ENCODE measurements around the gene PPIA. TPM values are rescaled to one million over a fixed set of nuclear protein-coding genes. Genes with fewer than 3 reads are reported as not detected.

Gene PPIA
- total RNA-seq, 4 donors from 2014 or later: 631 to 1,290 (median 820) TPM

DNA sequence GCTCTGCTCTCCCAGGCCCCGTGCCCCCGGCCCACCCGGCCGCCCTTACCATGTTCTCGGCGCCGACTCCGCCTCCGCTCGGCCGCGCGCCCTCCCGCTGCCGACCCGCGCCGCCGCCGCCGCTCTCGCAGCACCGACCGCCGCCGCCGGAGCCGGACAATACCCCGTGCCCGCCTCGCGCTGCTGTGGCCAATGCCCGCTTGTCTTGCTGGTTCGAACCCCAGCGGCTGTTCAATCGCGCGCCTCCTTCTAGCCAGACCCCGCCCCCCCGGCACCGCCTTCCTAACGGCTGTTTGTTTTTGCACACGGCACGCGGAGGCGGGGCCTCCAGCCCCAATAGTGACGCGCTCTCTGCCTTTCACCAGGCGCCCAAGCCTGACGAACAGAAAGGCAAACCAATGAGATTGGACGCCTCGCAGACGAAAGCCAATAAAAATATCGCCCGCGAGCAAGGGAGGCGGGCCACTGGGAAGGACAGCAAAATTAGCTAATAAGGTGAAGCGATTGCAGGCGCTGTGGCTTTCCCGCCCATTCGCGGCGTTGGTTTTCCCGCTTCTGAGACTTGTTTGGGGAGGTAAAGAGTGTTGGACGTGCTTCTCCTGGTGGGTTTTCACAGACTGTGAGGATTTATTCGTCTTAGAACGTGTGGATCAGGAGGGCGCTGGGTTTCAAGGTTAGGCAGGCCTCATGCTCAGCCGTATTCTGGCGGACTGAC, 51.6 kb downstream of the PPIA start, which contains the start of gene H2AZ2:
Gene H2AZ2, minus strand, starts transcription at position 168 of the 715 bp plus-strand sequence. Its CDS starts 116 bp downstream, at position 52.
- Histone ChIP-seq H3K4me1 (peaks cover 7 to 37% (median 22%) of the 10 kb centered on the region in 4 donors), H3K27me3 (no peaks in the 10 kb centered on the region), H3K36me3 (no peaks in the 10 kb centered on the region), H3K4me3 (peak within 1 kb of the TSS; percentile 80 to 86 (median 82)), H3K9me3 (no peaks in the 10 kb centered on the region), H3K27ac (peak within 1 kb of the TSS; percentile 95 to 99 (median 98))
- peak; percentile 100 for DNase-seq
- TF ChIP-seq POLR2A (IDR thresholded peaks at IDR 0.05): peak; percentile 79
- TF ChIP-seq EP300 (IDR thresholded peaks at IDR 0.05; ENCODE audit: low read depth): no peak
- TF ChIP-seq CTCF (IDR thresholded peaks at IDR 0.05): no peak
- TF ChIP-seq POLR2AphosphoS5 (IDR thresholded peaks at IDR 0.05): peak; percentile 72 to 84 (median 83)
- in situ Hi-C loops (cut with MboI; ENCODE audit: low pct_ligation_motif_present in 1 of 4, low pct_unique_long_range_greater_than_20kb in 1 of 4, low sequenced_read_pairs in 3 of 4): loop anchor here (10.0 to 25.0 kb wide), 4 partner anchors 53 to 263 kb away; partner anchors contain the start of genes TMED4 (in 3 of the 4) and PPIA (in 1 of the 4)
- intact Hi-C loops (cut with DNase I; ENCODE audit: low total_unique reads): loop anchor here (2.0 to 5.0 kb wide), 2 partner anchors 37 to 266 kb away; partner anchors contain the start of genes PURB and TMED4
- WGBS, 2 donors (ENCODE audit: low coverage in 1 of 2): 0% methylated on average over 55 of the region's 70 CpGs; no CpG with 5 or more reads in 1 of the 2 donors

- in situ Hi-C loops (cut with MboI; ENCODE audit: low pct_ligation_motif_present in 1 of 4, low pct_unique_long_range_greater_than_20kb in 1 of 4, low sequenced_read_pairs in 3 of 4): loop anchor here (10.0 to 25.0 kb wide), 4 partner anchors 55 to 265 kb away; partner anchors contain the start of genes TMED4 (in 3 of the 4) and PPIA (in 1 of the 4)
- Histone ChIP-seq H3K36me3 (no peaks in the 10 kb centered on the region), H3K27me3 (no peaks in the 10 kb centered on the region), H3K27ac (peak overlapping the region in 3 of 4 donors; percentile 95 to 99 (median 97)), H3K9me3 (no peaks in the 10 kb centered on the region), H3K4me3 (peak overlapping the region in 1 of 4 donors; percentile 82), H3K4me1 (peaks cover 7 to 28% (median 22%) of the 10 kb centered on the region in 4 donors)
- DNase-seq: no peak
- 54 to 72% methylated on average over 4 to 10 of the region's 10 CpGs for WGBS, 2 donors (ENCODE audit: low coverage in 1 of 2)
- intact Hi-C loops (cut with DNase I; ENCODE audit: low total_unique reads): loop anchor here (2.0 to 5.0 kb wide), 2 partner anchors 35 to 267 kb away; partner anchors contain the start of genes PURB and TMED4
- no peak for TF ChIP-seq POLR2AphosphoS5 (IDR thresholded peaks at IDR 0.05)
These were observed 52.9 kb downstream of the PPIA start for GRCh38 chr7:44849259-44849884.

DNA sequence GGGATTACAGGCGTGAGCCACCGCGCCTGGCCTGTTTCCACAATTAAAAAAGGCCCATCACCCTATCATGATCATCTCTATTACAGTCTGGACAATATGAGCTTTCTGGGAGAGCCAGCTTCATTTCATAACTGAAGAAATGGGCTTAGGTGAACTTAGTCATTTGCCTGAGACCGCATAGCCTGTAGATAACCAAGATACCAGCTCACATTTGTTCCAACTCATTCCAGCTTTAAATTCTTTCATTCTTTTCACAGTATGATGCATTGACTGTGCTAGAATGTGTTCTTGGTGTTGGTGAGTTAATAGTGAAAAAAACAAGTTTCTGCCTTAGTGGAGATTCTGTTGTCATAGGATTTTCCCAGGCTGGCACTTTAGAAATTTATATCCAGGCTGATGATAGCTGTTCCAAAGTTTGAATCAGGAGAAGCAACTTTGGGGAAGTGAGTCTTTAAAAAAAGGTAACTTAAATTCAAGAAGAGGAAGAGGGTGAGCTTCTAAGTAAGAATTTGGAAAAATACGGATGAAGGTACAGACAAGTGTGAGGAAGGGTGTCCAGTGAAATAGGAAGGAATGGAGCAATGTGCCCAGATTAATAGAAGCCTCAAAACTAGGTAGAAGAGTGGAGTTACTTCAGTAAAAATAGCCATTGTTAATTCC, 53.5 kb downstream of the PPIA start:
- intact Hi-C loops (cut with DNase I; ENCODE audit: low total_unique reads): loop anchor here (2.0 to 5.0 kb wide), 2 partner anchors 35 to 268 kb away; partner anchors contain the start of genes PURB and TMED4
- no peak for TF ChIP-seq POLR2AphosphoS5 (IDR thresholded peaks at IDR 0.05)
- no peak for TF ChIP-seq CTCF (IDR thresholded peaks at IDR 0.05)
- TF ChIP-seq POLR2A (IDR thresholded peaks at IDR 0.05): no peak
- TF ChIP-seq EP300 (IDR thresholded peaks at IDR 0.05; ENCODE audit: low read depth): no peak
- in situ Hi-C loops (cut with MboI; ENCODE audit: low pct_ligation_motif_present in 1 of 4, low pct_unique_long_range_greater_than_20kb in 1 of 4, low sequenced_read_pairs in 3 of 4): loop anchor here (10.0 to 25.0 kb wide), 7 partner anchors 55 to 287 kb away; partner anchors contain the start of genes TMED4 (in 3 of the 4) and PPIA (in 1 of the 4)
- Histone ChIP-seq H3K4me3 (no peak overlapping the region), H3K4me1 (peaks cover 7 to 22% (median 16%) of the 10 kb centered on the region in 4 donors), H3K9me3 (no peaks in the 10 kb centered on the region), H3K36me3 (no peaks in the 10 kb centered on the region), H3K27ac (no peak overlapping the region), H3K27me3 (no peaks in the 10 kb centered on the region)
- DNase-seq: no peak
- 80 to 93% methylated on average over 2 to 5 of the region's 5 CpGs for WGBS, 2 donors (ENCODE audit: low coverage in 1 of 2)

- H3K27ac ChIP-seq: no peak overlapping the region
- intact Hi-C loops (cut with DNase I; ENCODE audit: low total_unique reads): no loop called here
- DNase-seq: no peak
- in situ Hi-C loops (cut with MboI; ENCODE audit: low pct_ligation_motif_present in 1 of 4, low pct_unique_long_range_greater_than_20kb in 1 of 4, low sequenced_read_pairs in 3 of 4): loop anchor here in 3 of 4 donors (10.0 to 25.0 kb wide), 3 partner anchors 72 to 285 kb away; no protein-coding TSS in a partner anchor
- no peak for TF ChIP-seq POLR2A (IDR thresholded peaks at IDR 0.05)
- no peak for TF ChIP-seq CTCF (IDR thresholded peaks at IDR 0.05)
- no peak for TF ChIP-seq POLR2AphosphoS5 (IDR thresholded peaks at IDR 0.05)
- no peak for TF ChIP-seq EP300 (IDR thresholded peaks at IDR 0.05; ENCODE audit: low read depth)
- H3K4me3 ChIP-seq: no peak overlapping the region
- H3K36me3 ChIP-seq: no peaks in the 10 kb centered on the region
- 87 to 90% methylated on average over 3 of the region's 3 CpGs for WGBS, 2 donors (ENCODE audit: low coverage in 1 of 2)
- no peaks in the 10 kb centered on the region for H3K9me3 ChIP-seq
- H3K4me1 ChIP-seq: peaks cover 0 to 6% (median 3%) of the 10 kb centered on the region in 4 donors
- no peaks in the 10 kb centered on the region for H3K27me3 ChIP-seq
These were observed 56.1 kb downstream of the PPIA start for GRCh38 chr7:44852590-44852989.

Data from transverse colon (tissue), 4 donors.